NT2/D1 (cell line): ENCODE results near the gene BCL2L11.

Experiments used
- DNase-seq: peaks from one replicate; pipeline ENCODE4 v3.0.0-alpha.2; 2011; ENCODE audit warnings: low read depth, low spot score
- H3K27me3 ChIP-seq: 2 replicates; pipeline ENCODE4 v1.6.0; 2011; ENCODE audit warnings: mild to moderate bottlenecking; ENCODE audit not compliant: insufficient read length, insufficient read depth
- H3K36me3 ChIP-seq: 2 replicates; pipeline ENCODE4 v1.6.1; 2011; ENCODE audit warnings: mild to moderate bottlenecking, low read length, mixed read lengths; ENCODE audit not compliant: insufficient read depth, insufficient read length
- H3K4me1 ChIP-seq: 2 replicates; pipeline ENCODE4 v1.5.1; 2011; ENCODE audit not compliant: insufficient read depth, insufficient read length
- H3K4me3 ChIP-seq: 2 replicates; pipeline ENCODE4 v1.5.1; 2011; ENCODE audit warnings: low read depth; ENCODE audit not compliant: insufficient read length
- H3K9ac ChIP-seq: 2 replicates; pipeline ENCODE4 v1.6.0; 2011; ENCODE audit warnings: low read depth; ENCODE audit not compliant: insufficient read length
- H3K9me3 ChIP-seq: 2 replicates; pipeline ENCODE4 v1.5.1; 2011; ENCODE audit warnings: mild to moderate bottlenecking, low read length; ENCODE audit not compliant: insufficient read depth
- SUZ12 ChIP-seq: IDR thresholded peaks from 2 replicates; pipeline ENCODE4 v1.6.1; 2011; ENCODE audit not compliant: insufficient read length, insufficient read depth; ENCODE audit errors: extremely low read depth
- YY1 ChIP-seq: IDR thresholded peaks from 2 replicates; pipeline ENCODE4 v1.6.1; 2011; ENCODE audit not compliant: insufficient read length, insufficient read depth
- ZNF274 ChIP-seq: IDR thresholded peaks from 2 replicates; pipeline ENCODE4 v1.6.1; 2011; ENCODE audit warnings: mild to moderate bottlenecking, low read depth, low read length

Gene BCL2L11

GRCh38 chr2:111191877-111192276 is 71.2 kb downstream of the BCL2L11 start:
- TF ChIP-seq YY1, result no peak
- TF ChIP-seq ZNF274, result no peak
- TF ChIP-seq SUZ12, result no peak
- Histone ChIP-seq H3K4me1 (no peaks in the 10 kb centered on the region), H3K9ac (no peak overlapping the region), H3K36me3 (no peaks in the 10 kb centered on the region), H3K4me3 (no peak overlapping the region), H3K9me3 (no peaks in the 10 kb centered on the region), H3K27me3 (no peaks in the 10 kb centered on the region)
- DNase-seq, result no peak

DNA sequence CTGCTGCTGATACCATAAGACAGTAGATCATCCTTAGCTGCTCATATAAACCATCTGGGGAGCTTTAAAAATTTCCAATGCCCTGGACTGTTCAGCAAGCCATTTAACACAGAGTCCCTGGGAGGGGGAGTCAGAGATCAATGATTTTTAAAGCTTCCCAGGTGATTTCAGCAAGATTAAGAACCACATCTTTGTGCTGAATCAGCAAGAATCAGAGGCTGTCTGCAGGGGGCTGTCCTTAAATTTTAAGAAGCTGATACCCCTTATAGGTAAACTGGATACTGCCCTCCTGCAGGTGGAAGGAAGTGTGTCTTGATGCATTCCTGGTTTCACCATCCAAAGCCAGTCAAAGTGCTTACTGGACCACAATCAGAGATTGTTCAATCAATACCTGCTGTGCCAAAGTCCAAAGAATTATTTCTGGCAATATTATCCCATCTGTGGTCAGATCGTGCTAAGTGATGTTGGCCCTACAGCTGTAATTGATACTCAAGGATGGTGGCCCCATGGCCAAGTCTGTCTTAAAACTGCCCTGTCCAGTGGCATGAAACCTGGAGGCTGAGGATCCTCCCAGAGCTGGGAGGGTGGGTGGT is 72.2 kb downstream of the BCL2L11 start:
- TF ChIP-seq SUZ12 (no peak), ZNF274 (no peak), YY1 (no peak)
- no peaks in the 10 kb centered on the region for H3K27me3 ChIP-seq
- H3K9ac ChIP-seq, result no peak overlapping the region
- no peak overlapping the region for H3K4me3 ChIP-seq
- H3K36me3 ChIP-seq, result no peaks in the 10 kb centered on the region
- H3K9me3 ChIP-seq, result no peaks in the 10 kb centered on the region
- no peaks in the 10 kb centered on the region for H3K4me1 ChIP-seq
- DNase-seq, result no peak

GRCh38 chr2:111194835-111195621 is 74.3 kb downstream of the BCL2L11 start:
- H3K9me3 ChIP-seq, result no peaks in the 10 kb centered on the region
- H3K27me3 ChIP-seq, result no peaks in the 10 kb centered on the region
- no peaks in the 10 kb centered on the region for H3K36me3 ChIP-seq
- no peak for DNase-seq
- no peaks in the 10 kb centered on the region for H3K4me1 ChIP-seq
- no peak for TF ChIP-seq ZNF274
- no peak for TF ChIP-seq YY1
- no peak for TF ChIP-seq SUZ12
- no peak overlapping the region for H3K4me3 ChIP-seq
- no peak overlapping the region for H3K9ac ChIP-seq

DNA sequence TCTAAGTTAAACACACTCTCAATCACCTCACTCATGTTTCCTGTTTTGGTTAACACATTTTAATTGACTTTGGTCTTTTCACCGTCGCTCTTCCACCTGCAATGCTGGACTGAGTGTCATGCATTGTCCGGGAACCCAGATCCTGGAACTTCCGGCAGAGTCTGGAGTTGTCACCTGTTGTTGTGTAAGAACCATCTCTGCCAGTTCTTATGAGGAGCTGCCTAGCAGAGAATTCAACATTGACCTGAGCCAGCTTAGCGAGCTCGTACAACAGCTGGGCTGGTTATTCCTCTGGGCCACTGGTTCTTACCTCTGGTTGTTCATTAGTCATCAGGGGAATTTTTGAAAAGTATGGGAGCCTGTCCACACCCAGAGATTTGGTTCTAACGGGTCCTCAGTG is 75.7 kb downstream of the BCL2L11 start:
- no peak for DNase-seq
- TF ChIP-seq ZNF274, result no peak
- no peak for TF ChIP-seq SUZ12
- TF ChIP-seq YY1, result no peak
- H3K36me3 ChIP-seq, result no peaks in the 10 kb centered on the region
- H3K4me3 ChIP-seq, result no peak overlapping the region
- no peak overlapping the region for H3K9ac ChIP-seq
- H3K9me3 ChIP-seq, result no peaks in the 10 kb centered on the region
- no peaks in the 10 kb centered on the region for H3K4me1 ChIP-seq
- no peaks in the 10 kb centered on the region for H3K27me3 ChIP-seq

DNA sequence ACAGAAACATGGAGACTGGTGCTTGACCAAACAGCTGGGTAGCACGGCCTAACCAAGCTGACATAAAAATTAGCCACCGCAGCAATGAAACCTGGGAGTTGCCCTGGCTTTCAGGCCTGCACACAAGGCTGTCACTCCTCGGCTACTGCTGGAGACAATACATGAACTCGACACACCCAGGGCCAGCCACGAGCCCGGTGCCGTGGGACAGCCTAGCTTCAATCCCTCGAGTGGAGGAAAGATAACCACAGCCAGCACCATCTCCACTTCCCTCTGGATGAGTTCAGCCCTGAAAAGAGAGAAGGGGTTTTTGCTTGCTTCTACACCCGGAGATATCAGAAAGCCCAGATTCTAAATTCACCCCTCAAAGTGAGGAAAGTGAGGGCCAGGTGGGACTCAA is 78.0 kb downstream of the BCL2L11 start:
- Histone ChIP-seq H3K9me3 (no peaks in the 10 kb centered on the region), H3K9ac (no peak overlapping the region), H3K36me3 (no peaks in the 10 kb centered on the region), H3K4me1 (no peaks in the 10 kb centered on the region), H3K27me3 (no peaks in the 10 kb centered on the region), H3K4me3 (no peak overlapping the region)
- TF ChIP-seq SUZ12 (no peak), YY1 (no peak), ZNF274 (no peak)
- DNase-seq, result no peak

GRCh38 chr2:111199840-111200239 is 79.1 kb downstream of the BCL2L11 start:
- Histone ChIP-seq H3K27me3 (no peaks in the 10 kb centered on the region), H3K4me1 (no peaks in the 10 kb centered on the region), H3K36me3 (no peaks in the 10 kb centered on the region), H3K9ac (no peak overlapping the region), H3K4me3 (no peak overlapping the region), H3K9me3 (no peaks in the 10 kb centered on the region)
- DNase-seq, result no peak
- TF ChIP-seq ZNF274, result no peak
- TF ChIP-seq SUZ12, result no peak
- no peak for TF ChIP-seq YY1

- Histone ChIP-seq H3K4me3 (no peak overlapping the region), H3K4me1 (no peaks in the 10 kb centered on the region), H3K27me3 (no peaks in the 10 kb centered on the region), H3K36me3 (no peaks in the 10 kb centered on the region), H3K9me3 (no peaks in the 10 kb centered on the region), H3K9ac (no peak overlapping the region)
- no peak for DNase-seq
- TF ChIP-seq SUZ12 (no peak), ZNF274 (no peak), YY1 (no peak)
These were observed 79.7 kb downstream of the BCL2L11 start for GRCh38 chr2:111200333-111200881.
